ENCODE data around the gene LBP. TPM values are rescaled to one million over a fixed set of nuclear protein-coding genes. Genes with fewer than 3 reads are reported as not detected.

The LBP gene
- total and polyA plus RNA-seq, 2 of the 13 experiments (the other 11 are each of a cell fraction or from before 2014, with no cell fraction given): 0.07 to 0.20 TPM

DNA sequence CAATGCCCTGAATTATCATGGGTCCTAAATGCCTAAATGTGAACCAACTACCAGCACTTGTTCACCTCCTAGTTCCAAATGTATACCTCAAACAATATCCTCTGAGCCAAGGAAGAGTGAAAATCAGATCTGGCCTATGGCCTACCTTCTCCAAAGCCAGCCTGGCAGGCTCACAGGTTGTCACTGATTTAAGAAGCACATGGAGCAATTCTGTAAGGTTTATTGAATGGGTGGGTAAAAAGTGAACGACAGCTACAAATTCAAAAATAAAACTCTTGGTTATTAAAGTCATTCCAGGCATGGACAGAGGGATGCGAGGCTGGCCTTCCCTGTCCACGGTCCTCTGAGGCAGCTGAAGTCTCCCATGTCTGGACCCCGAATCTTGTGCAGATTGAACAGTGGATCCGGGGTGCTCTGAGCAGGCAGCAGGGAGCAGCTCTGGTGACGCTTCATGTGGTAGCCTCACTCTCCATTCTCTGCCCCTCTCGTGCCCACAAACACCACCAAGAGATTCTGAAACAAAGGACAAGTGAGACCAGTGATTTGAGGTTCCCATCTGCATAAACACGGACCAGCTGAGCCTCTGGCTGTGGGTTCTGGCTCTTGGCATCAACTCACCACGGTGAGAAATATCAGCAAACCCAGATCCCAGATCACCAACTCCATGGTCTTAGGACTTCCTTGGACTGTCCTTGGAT is 74.3 kb downstream of the LBP start:
- ATAC-seq: no peak
- POLR2A ChIA-PET: interaction anchor here (7.7 kb wide), 1 partner anchor 13 kb away, joined by 45 read pairs; the partner anchor contains the start of gene SNHG17
- 99% methylated on average over 9 of the region's 9 CpGs for WGBS (ENCODE audit: low lambda C conversion rate)
- CTCF ChIA-PET (ENCODE audit: low intra/inter-chr PET ratio, low total read pairs): no interaction called here
- no peak overlapping the region for H3K4me2 ChIP-seq (ENCODE audit: low read depth, low read length)
- H4K20me1 ChIP-seq (ENCODE audit: insufficient read depth, low read length): peaks cover 38% of the 10 kb centered on the region
- no peak for FAIRE-seq
- H3K9ac ChIP-seq (ENCODE audit: insufficient read depth, low read depth, low read length): no peak overlapping the region
- H3K36me3 ChIP-seq (replicated peaks in 1 of 2; ENCODE audit: control insufficient read depth in 1 of 2, insufficient read depth in 2 of 2, low read length in 2 of 2): peaks cover 63 to 74% of the 10 kb centered on the region in 2 experiments
- no peak for DNase-seq (ENCODE audit: low spot score)
- intact Hi-C loops (cut with micrococcal nuclease; ENCODE audit: unreplicated experiment): loop anchor here (5.0 kb wide), 1 partner anchor 1833 kb away; no protein-coding TSS in a partner anchor
- TF ChIP-seq ZNF512 (CRISPR knock-in tag; IDR thresholded peaks at IDR 0.05) (no peak), ZNF780A (CRISPR knock-in tag; IDR thresholded peaks at IDR 0.05) (0 out of 2 replicates have a peak, but pooled peaks have one; percentile 62), RBM22 (optimal IDR thresholded peaks at IDR 0.05; ENCODE audit: low read length) (peak; percentile 64), NFYB (CRISPR knock-in tag; IDR thresholded peaks at IDR 0.05) (no peak), MEIS2 (CRISPR knock-in tag; IDR thresholded peaks at IDR 0.05) (no peak), ZNF274 (CRISPR knock-in tag; IDR thresholded peaks at IDR 0.05) (no peak), SMAD1 (CRISPR knock-in tag; IDR thresholded peaks at IDR 0.05; ENCODE audit: borderline replicate concordance, low read depth) (no peak), KDM5B (CRISPR knock-in tag; IDR thresholded peaks at IDR 0.05; ENCODE audit: borderline replicate concordance) (no peak)
- H3K79me2 ChIP-seq (ENCODE audit: insufficient read depth, low read length): peaks cover 18% of the 10 kb centered on the region
- H3K27me3 ChIP-seq (ENCODE audit: control insufficient read depth in 1 of 2, insufficient read depth in 2 of 2, low read length in 2 of 2): no peaks in the 10 kb centered on the region
- H3K4me3 ChIP-seq (replicated peaks in 1 of 3; ENCODE audit: insufficient read depth in 1 of 3, low read depth in 2 of 3, low read length in 3 of 3): no peak overlapping the region
- H3K9me3 ChIP-seq (ENCODE audit: low read length): no peaks in the 10 kb centered on the region
- no peak overlapping the region for H3K27ac ChIP-seq (ENCODE audit: extremely low read length, insufficient read depth, low read length)
- no peak overlapping the region for H2AFZ ChIP-seq (ENCODE audit: low read length)
- no TSS peak for BruUV-seq (replicated peaks)
- in situ Hi-C loops (cut with HindIII; ENCODE audit: extremely low pct_ligation_motif_present, low pct_unique_long_range_greater_than_20kb): loop anchor here (25.0 kb wide), 1 partner anchor 358 kb away; no protein-coding TSS in a partner anchor
- 0 out of 2 replicates have a peak, but pooled peaks cover 9% of the 10 kb centered on the region for H3K4me1 ChIP-seq (ENCODE audit: insufficient read depth, low read length)
